Activated CD4-positive, alpha-beta T cell treated with anti-CD3 and anti-CD28 coated beads, Interleukin-2, amount 10 ng/mL, durations not matched to agents 24 days and 14 days (primary cell): ENCODE measurements around the gene GPS1. TPM values are rescaled to one million over a fixed set of nuclear protein-coding genes. Genes with fewer than 3 reads are reported as not detected.

Source experiments
- DNase-seq: peaks from one replicate; pipeline ENCODE4 v3.0.0; 2022
- H3K27ac Mint-ChIP-seq: one replicate; pipeline ENCODE4 v1.8.0; 2022; ENCODE audit warnings: mild to moderate bottlenecking, mixed read lengths
- H3K27me3 Mint-ChIP-seq: one replicate; pipeline ENCODE4 v1.8.0; 2022; ENCODE audit warnings: mixed read lengths
- H3K36me3 Mint-ChIP-seq: one replicate; pipeline ENCODE4 v1.8.0; 2022; ENCODE audit warnings: low read depth, mild to moderate bottlenecking, mixed read lengths
- H3K4me1 Mint-ChIP-seq: one replicate; pipeline ENCODE4 v1.8.0; 2021; ENCODE audit warnings: mixed read lengths
- H3K4me3 Mint-ChIP-seq: one replicate; pipeline ENCODE4 v1.8.0; 2022; ENCODE audit warnings: mild to moderate bottlenecking, moderate library complexity, mixed read lengths
- H3K9me3 Mint-ChIP-seq: one replicate; pipeline ENCODE4 v1.8.0; 2021; ENCODE audit warnings: mixed read lengths
- intact Hi-C: fragments of 100-400 bp; cut with micrococcal nuclease; formaldehyde crosslinking; loops from one replicate; pipeline ENCODE4 v1.15.1; 2023
- total RNA-seq: library from RNA; stranded (reverse); gene quantifications from 2 replicates; pipeline ENCODE4 v1.2.3, GENCODE V29; 2022

Gene GPS1
- total RNA-seq, 1 donor from 2014 or later = 118 TPM

DNA sequence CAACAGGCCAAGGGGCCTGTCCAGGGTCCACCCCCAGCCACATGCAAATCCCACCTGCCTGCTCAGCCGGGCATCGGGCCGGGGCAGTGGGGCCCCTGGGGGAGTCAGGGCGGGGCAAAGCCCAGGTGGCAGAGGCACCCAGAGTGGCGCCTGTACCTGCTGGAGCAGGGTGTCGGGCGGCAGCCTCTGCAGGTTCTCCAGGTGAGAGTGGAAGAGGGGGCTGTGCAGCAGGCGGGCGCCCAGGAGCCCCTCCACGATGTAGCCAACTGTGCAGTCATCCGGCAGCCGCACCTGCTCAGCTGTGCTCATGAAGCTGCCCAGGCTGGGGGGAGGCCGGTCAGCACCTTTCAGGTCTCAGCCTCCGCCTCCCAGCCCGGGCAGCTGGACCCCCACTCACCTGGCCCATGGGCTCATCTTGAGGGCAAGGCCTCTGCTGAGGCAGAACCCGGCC, 2.2 kb upstream of the GPS1 start:
- peaks cover 6% of the 10 kb centered on the region for H3K36me3 Mint-ChIP-seq
- H3K27me3 Mint-ChIP-seq = no peaks in the 10 kb centered on the region
- no peaks in the 10 kb centered on the region for H3K9me3 Mint-ChIP-seq
- H3K4me3 Mint-ChIP-seq = peak overlapping the region; percentile 90
- no peak overlapping the region for H3K27ac Mint-ChIP-seq
- no peak for DNase-seq
- intact Hi-C loops = no loop called here
- H3K4me1 Mint-ChIP-seq = peaks cover 16% of the 10 kb centered on the region

DNA sequence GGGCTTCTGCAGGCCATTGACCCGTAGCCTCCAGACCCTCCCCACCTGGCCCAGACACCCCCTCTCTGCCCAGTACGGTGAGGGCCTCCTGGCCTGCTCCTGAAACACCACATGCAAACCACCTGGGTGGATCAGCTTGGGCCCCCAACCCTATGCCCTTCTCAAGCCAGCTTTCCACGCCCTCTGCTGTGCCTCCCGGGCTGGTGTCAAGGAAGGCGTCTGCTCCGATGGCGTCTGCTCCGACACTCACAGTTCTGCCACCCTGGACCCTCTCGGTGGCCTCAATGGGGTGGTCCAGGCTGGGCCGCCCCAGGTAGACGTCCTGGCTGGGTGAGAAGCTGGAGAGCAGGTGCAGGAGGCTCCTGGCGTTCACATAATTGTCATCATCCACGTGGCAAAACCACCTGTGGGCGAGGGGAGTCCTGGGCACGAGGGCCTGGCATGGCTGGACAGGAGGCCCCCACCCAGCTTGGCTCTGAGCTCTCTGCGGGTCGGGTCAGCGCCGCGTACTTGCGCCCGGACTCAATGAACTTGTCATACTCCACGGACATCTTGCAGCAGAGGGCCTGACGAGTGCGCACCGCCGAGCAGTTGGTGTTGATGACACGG, 1.4 kb upstream of the GPS1 start:
- peak overlapping the region; percentile 90 for H3K4me3 Mint-ChIP-seq
- no peak for DNase-seq
- H3K9me3 Mint-ChIP-seq = no peaks in the 10 kb centered on the region
- peaks cover 9% of the 10 kb centered on the region for H3K36me3 Mint-ChIP-seq
- H3K27me3 Mint-ChIP-seq = no peaks in the 10 kb centered on the region
- peaks cover 16% of the 10 kb centered on the region for H3K4me1 Mint-ChIP-seq
- peak overlapping the region; percentile 91 for H3K27ac Mint-ChIP-seq
- intact Hi-C loops = loop anchor here (2.0 kb wide), 1 partner anchor 13 kb away; the partner anchor contains the start of gene DCXR

DNA sequence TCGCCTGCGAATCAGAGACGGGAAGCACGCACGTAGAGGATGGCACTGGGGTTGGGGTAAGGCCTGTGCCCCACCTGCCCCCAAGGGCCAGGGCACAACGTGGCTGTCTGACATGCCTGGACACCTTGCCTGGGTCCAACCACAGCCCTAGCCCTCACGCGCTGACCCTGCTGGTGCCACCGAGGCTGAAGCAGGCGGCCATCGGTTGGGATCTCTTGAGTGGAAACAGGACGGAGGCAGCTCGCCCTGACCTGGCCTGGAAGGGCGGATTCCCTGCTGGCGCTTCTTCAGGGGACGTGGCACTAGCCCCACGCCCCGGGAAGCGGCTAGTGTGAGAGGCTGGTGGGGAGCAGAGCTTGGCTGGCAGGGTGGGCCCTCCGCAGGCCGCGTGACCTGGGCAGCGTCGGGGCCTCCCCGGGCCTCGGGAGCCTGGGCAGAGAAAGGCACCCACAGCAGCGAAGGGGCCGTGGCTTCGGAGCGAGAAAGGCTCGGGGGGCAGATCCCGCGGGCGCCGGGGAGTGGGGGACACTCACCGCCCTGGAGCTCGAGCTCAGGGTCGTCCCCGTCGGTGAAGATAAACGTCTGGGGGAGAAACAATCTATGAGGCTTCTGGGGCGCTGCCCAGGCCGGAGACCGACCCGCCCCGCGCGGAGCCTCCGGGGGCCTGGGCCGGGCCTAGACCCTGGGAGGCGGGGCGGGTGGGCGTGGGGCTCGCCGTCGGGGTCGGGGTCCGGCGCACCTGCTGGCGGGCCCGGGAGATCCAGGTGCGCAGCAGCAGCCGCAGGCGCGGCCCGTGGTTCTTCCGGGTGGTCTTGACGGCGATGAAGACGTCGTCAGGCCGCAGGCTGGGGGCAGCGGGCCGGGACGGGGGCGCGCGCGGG, 697 bp upstream of the GPS1 start:
- Mint-ChIP-seq H3K9me3 (no peaks in the 10 kb centered on the region), H3K27me3 (no peaks in the 10 kb centered on the region), H3K36me3 (peaks cover 10% of the 10 kb centered on the region), H3K27ac (peak overlapping the region; percentile 91), H3K4me3 (peak overlapping the region; percentile 90), H3K4me1 (peaks cover 16% of the 10 kb centered on the region)
- DNase-seq = no peak
- intact Hi-C loops = loop anchor here (1.0 to 2.0 kb wide), 2 partner anchors 14 to 15 kb away; partner anchors contain the start of gene DCXR

GRCh38 chr17:82052638-82053059, 951 bp downstream of the GPS1 start:
- intact Hi-C loops = no loop called here
- Mint-ChIP-seq H3K4me3 (peak overlapping the region; percentile 82), H3K9me3 (no peaks in the 10 kb centered on the region), H3K27ac (peak overlapping the region; percentile 65), H3K27me3 (no peaks in the 10 kb centered on the region), H3K36me3 (peaks cover 11% of the 10 kb centered on the region), H3K4me1 (peaks cover 10% of the 10 kb centered on the region)
- no peak for DNase-seq

DNA sequence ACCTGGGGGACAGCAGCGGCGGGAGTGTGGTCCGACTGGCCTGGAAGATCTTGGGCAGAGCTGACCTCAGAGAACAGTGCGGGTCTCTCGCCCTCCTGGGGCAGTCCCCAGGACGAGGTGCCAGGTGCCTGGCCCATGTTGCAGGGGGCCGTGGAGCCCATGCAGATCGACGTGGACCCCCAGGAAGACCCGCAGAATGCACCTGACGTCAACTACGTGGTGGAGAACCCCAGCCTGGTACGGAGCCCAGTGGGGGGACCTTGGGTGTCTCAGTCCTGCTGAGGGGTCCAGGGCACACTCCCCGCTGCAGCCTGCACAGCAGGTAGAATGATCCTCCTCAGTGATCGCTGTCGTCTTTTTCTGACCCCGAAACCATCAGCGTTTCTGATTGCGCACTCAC, 1.4 kb downstream of the GPS1 start:
- peak overlapping the region; percentile 82 for H3K4me3 Mint-ChIP-seq
- DNase-seq = no peak
- H3K27ac Mint-ChIP-seq = no peak overlapping the region
- intact Hi-C loops = no loop called here
- no peaks in the 10 kb centered on the region for H3K27me3 Mint-ChIP-seq
- peaks cover 13% of the 10 kb centered on the region for H3K36me3 Mint-ChIP-seq
- no peaks in the 10 kb centered on the region for H3K9me3 Mint-ChIP-seq
- H3K4me1 Mint-ChIP-seq = peaks cover 10% of the 10 kb centered on the region

- Mint-ChIP-seq H3K9me3 (no peaks in the 10 kb centered on the region), H3K4me1 (peaks cover 10% of the 10 kb centered on the region), H3K27me3 (no peaks in the 10 kb centered on the region), H3K36me3 (peaks cover 13% of the 10 kb centered on the region), H3K4me3 (peak overlapping the region; percentile 82), H3K27ac (no peak overlapping the region)
- intact Hi-C loops = no loop called here
- DNase-seq = no peak
Measured at GRCh38 chr17:82053556-82054263, 2.0 kb downstream of the GPS1 start.

DNA sequence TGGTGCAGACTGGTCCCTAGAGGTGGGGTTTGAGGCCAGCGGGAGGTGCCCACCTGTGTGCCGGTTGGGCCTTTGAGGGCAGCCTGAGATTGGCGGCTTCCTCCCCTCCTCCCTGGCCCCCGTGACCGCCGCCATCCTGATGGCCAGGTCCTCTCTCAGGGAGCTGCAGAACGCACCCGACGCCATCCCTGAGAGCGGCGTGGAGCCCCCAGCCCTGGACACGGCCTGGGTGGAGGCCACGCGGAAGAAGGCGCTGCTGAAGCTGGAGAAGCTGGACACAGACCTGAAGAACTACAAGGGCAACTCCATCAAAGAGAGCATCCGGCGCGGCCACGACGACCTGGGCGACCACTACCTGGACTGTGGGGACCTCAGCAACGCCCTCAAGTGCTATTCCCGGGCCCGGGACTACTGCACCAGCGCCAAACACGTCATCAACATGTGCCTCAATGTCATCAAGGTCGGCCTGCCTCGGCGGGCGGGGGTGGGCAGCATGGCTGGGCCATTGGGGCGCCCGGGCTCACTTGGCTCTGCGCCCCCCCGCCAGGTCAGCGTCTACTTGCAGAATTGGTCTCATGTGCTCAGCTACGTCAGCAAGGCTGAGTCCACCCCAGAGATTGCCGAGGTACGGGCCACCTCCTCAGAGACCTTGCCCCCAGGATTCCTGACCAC, 2.8 kb downstream of the GPS1 start:
- no peak for DNase-seq
- intact Hi-C loops = no loop called here
- no peak overlapping the region for H3K27ac Mint-ChIP-seq
- no peaks in the 10 kb centered on the region for H3K9me3 Mint-ChIP-seq
- peaks cover 13% of the 10 kb centered on the region for H3K36me3 Mint-ChIP-seq
- H3K4me1 Mint-ChIP-seq = peaks cover 10% of the 10 kb centered on the region
- H3K27me3 Mint-ChIP-seq = no peaks in the 10 kb centered on the region
- H3K4me3 Mint-ChIP-seq = peak overlapping the region; percentile 55

DNA sequence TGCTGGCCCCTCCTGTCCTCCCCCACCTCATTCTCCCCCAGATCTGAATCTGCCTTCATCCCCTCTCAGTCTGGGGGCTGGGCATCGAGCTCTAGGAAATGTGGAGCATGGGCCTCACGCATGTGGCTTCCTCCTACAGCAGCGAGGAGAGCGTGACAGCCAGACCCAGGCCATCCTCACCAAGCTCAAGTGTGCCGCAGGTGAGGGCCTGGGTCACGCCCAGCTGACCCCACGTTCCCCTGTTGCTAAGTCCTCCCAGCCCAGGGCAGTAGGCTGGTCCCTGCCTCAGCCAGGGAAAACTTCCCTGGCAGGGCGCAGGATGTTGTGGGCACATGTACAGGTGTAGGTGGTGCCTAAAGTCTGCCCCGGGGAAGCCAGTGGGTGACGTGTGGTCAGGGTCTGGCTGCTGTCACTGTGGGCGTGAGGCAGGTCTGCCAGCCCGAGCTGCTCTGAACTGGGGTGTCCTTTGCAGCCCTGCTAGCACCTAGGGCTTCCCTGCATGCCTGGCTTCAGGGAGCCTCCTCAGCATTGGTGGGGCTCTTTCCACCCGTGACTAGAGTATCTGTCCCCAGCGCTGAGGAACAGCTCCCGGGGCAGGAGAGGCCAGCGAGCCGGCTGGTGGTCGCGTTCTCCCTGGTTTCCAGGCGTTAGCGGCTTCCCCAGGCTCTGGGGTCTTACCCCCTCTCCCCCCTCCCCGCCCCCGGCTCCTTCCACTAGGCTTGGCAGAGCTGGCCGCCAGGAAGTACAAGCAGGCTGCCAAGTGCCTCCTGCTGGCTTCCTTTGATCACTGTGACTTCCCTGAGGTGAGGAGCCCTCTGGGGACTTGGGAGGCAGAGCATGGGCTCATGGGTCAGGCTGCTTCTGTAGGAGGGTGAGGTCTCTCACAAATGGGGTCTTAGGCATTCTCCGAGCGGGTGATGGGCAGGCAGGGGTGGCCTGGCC, 3.6 kb downstream of the GPS1 start:
- H3K27ac Mint-ChIP-seq = no peak overlapping the region
- no peaks in the 10 kb centered on the region for H3K27me3 Mint-ChIP-seq
- peaks cover 19% of the 10 kb centered on the region for H3K36me3 Mint-ChIP-seq
- DNase-seq = no peak
- H3K4me1 Mint-ChIP-seq = peaks cover 9% of the 10 kb centered on the region
- peak overlapping the region; percentile 55 for H3K4me3 Mint-ChIP-seq
- intact Hi-C loops = no loop called here
- no peaks in the 10 kb centered on the region for H3K9me3 Mint-ChIP-seq

DNA sequence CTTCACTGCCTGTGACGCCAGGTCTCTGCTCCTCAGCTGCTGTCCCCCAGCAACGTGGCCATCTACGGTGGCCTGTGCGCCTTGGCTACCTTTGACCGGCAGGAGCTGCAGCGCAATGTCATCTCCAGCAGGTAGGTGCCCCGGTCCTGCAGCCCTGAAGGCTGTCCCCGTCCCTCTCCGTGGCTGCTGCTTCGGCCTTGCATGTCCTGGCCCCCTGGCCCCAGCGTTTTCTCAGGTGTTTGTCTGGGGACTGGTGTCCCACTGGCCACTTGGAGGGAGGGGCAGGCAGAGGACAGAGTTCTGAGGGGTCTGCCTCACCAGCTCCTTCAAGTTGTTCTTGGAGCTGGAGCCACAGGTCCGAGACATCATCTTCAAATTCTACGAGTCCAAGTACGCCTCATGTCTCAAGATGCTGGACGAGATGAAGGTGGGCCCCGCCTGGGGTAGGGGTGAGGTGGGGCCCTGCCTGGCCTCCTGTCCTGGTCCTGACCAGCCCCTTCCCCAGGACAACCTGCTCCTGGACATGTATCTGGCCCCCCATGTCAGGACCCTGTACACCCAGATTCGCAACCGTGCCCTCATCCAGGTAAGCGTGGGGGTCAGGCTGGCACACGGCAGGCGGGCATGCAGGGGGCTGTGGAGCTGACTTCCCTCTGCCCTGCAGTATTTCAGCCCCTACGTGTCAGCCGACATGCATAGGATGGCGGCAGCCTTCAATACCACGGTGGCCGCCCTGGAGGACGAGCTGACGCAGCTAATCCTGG, 4.4 kb downstream of the GPS1 start:
- H3K27ac Mint-ChIP-seq = no peak overlapping the region

GRCh38 chr17:82056729-82057621, 5.3 kb downstream of the GPS1 start:
- Mint-ChIP-seq H3K4me1 (peaks cover 3% of the 10 kb centered on the region), H3K36me3 (peaks cover 23% of the 10 kb centered on the region), H3K27me3 (no peaks in the 10 kb centered on the region), H3K9me3 (no peaks in the 10 kb centered on the region), H3K27ac (no peak overlapping the region), H3K4me3 (no peak overlapping the region)
- intact Hi-C loops = no loop called here
- no peak for DNase-seq

More for the DNA sequence above, 4.4 kb downstream of the GPS1 start:
- peaks cover 3% of the 10 kb centered on the region for H3K4me1 Mint-ChIP-seq
- no peak for DNase-seq
- H3K9me3 Mint-ChIP-seq = no peaks in the 10 kb centered on the region
- no peak overlapping the region for H3K4me3 Mint-ChIP-seq
- intact Hi-C loops = no loop called here
- H3K36me3 Mint-ChIP-seq = peaks cover 23% of the 10 kb centered on the region
- H3K27me3 Mint-ChIP-seq = no peaks in the 10 kb centered on the region

DNA sequence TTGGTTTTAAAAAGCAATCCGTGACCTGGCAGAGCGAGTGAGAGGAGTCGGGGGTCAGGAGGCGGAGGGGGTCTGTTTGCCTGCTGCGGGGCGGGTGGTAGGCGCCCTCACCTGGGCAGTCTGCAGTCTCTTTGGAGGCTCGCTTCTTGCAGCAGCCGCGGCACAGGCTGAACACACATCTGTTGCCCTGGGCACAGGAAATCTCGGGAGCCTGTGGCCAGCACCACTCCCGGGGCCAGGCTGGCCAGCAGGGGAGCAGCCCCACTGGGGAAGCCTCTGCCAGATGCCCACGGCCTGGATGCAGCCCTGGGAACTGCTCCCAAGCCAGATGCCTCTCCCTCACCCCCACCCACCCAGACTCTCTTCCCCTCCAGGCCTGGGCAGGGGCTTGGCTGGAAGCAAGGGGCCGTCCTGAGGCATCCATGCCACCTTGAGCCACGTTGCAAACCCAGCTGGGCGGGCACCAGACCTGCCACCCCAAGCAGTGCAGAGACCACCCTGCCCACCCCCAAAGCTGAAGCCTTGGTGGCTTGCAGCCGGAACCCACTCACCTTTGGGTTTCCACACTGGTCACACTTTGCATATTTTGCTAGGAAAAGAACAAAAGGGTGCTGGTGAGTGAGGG, 6.6 kb downstream of the GPS1 start:
- Mint-ChIP-seq H3K27ac (no peak overlapping the region), H3K27me3 (no peaks in the 10 kb centered on the region), H3K9me3 (no peaks in the 10 kb centered on the region), H3K4me1 (peaks cover 1% of the 10 kb centered on the region), H3K4me3 (no peak overlapping the region), H3K36me3 (peaks cover 25% of the 10 kb centered on the region)
- no peak for DNase-seq
- intact Hi-C loops = no loop called here
